ENCODE measurements around the gene NTHL1. TPM values are rescaled to one million over a fixed set of nuclear protein-coding genes. Genes with fewer than 3 reads are reported as not detected.

Gene NTHL1
- total and polyA plus RNA-seq, 9 of the 15 experiments (the other 6 are each of a cell fraction or from before 2014, with no cell fraction given): 1.1 to 58.8 (median 17.6) TPM

DNA sequence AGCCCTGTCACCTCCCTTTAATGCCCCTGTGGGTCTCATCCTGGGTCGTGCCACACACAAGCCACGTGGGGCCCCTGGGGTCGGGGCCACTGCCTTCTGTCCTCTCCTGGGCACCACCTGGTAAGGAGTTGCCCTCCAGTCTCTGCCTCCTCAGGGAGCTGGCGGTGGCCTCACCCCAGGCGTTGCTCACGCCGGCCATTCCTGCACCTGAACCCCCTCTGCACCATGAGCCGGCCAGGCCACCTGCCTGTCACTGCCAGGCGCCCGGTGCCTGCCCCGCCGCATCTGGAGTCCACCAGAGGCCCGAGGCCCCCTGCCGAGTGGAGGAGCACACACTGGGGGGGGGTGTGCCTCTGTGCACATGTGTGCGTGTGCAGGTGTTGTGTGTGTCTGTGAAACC, 10.5 kb downstream of the NTHL1 start:
- no peak for TF ChIP-seq HIVEP1 (CRISPR knock-in tag; IDR thresholded peaks at IDR 0.05)
- no peak for TF ChIP-seq GTF2A2 (tag; IDR thresholded peaks at IDR 0.05)
- TF ChIP-seq NR1H2 (CRISPR knock-in tag; IDR thresholded peaks at IDR 0.05): no peak
- TF ChIP-seq, protein P1, sequence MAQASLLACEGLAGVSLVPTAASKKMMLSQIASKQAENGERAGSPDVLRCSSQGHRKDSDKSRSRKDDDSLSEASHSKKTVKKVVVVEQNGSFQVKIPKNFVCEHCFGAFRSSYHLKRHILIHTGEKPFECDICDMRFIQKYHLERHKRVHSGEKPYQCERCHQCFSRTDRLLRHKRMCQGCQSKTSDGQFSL (CRISPR knock-in tag; IDR thresholded peaks at IDR 0.05): 0 out of 2 replicates have a peak, but pooled peaks have one; percentile 35
- TF ChIP-seq, protein P1 (tag; IDR thresholded peaks at IDR 0.05): no peak
- in situ Hi-C loops (cut with MboI) (no loop called here), intact Hi-C loops (cut with micrococcal nuclease) (no loop called here)
- ChIA-PET CTCF (ENCODE audit: low intra/inter-chr PET ratio) (no interaction called here), POLR2A (interaction anchor here (0.5 to 1.3 kb wide), 4 partner anchors 10 to 118 kb away, joined by 3 to 6 read pairs (median 4); partner anchors contain the start of genes NTHL1 and TSC2)
- ATAC-seq (no peak), FAIRE-seq (no peak), DNase-seq (ENCODE audit: extremely low read depth in 1 of 4, low spot score in 3 of 4) (no peak)
- Histone ChIP-seq H4K20me1 (replicated peaks; ENCODE audit: control insufficient read depth, insufficient read depth, low read length) (no peaks in the 10 kb centered on the region), H3K27me3 (ENCODE audit: control insufficient read depth in 2 of 2, insufficient read depth in 2 of 2, low read length in 2 of 2) (no peaks in the 10 kb centered on the region), H3K4me1 (replicated peaks in 1 of 2; ENCODE audit: control insufficient read depth in 2 of 2, insufficient read depth in 2 of 2, low read length in 2 of 2) (peaks cover 14 to 96% of the 10 kb centered on the region in 2 experiments), H2AFZ (ENCODE audit: low read depth, low read length) (no peak overlapping the region), H3K27ac (ENCODE audit: extremely low read depth, low read depth, low read length) (no peak overlapping the region), H3K9ac (ENCODE audit: insufficient read depth in 1 of 2, low read depth in 2 of 2, low read length in 2 of 2) (peak overlapping the region in 1 of 2 experiments; percentile 52; a peak in 1 of 4 replicates), H3K9me3 (replicated peaks; ENCODE audit: control insufficient read depth, insufficient read depth, low read depth, low read length) (no peaks in the 10 kb centered on the region), H3K36me3 (ENCODE audit: control insufficient read depth, insufficient read depth, low read length) (peaks cover 16% of the 10 kb centered on the region; the same call in 1 of the 3 replicates), H3K4me3 (no peak overlapping the region), H3K4me2 (ENCODE audit: insufficient read depth, low read length) (no peak overlapping the region), H3K79me2 (ENCODE audit: control insufficient read depth, insufficient read depth, low read length) (peaks cover 8% of the 10 kb centered on the region; the same call in 1 of the 3 replicates), H3K9me1 (ENCODE audit: control insufficient read depth, insufficient read depth, low read length) (no peaks in the 10 kb centered on the region)
- 87% methylated on average over 12 of the region's 15 CpGs for WGBS (ENCODE audit: insufficient coverage, low coverage, missing lambda C conversion rate)
- BruUV-seq (replicated peaks): no TSS peak

Data from K562 (cell line).